Panc1 (cell line): ENCODE measurements around the gene PLCB1.

Experiments used
- CTCF ChIP-seq: fragments of 450-650 bp; IDR thresholded peaks from 2 replicates; pipeline ENCODE4 v1.5.1; 2017; ENCODE audit warnings: mild to moderate bottlenecking
- POLR2AphosphoS5 ChIP-seq: IDR thresholded peaks from 2 replicates; pipeline ENCODE4 v1.6.1; 2012; ENCODE audit warnings: mild to moderate bottlenecking, low read depth, low read length, moderate library complexity
- REST ChIP-seq, 2 experiments: IDR thresholded peaks; 2 replicates each; pipeline ENCODE4 v1.6.1; 2011 to 2012; ENCODE audit warnings: low read depth in 2 of 2, control low read depth in 1 of 2, low read length in 1 of 2, mild to moderate bottlenecking in 1 of 2, moderate library complexity in 1 of 2; ENCODE audit not compliant: insufficient read depth in 1 of 2

- TF ChIP-seq CTCF (no peak), POLR2AphosphoS5 (no peak), REST (IDR thresholded peaks at IDR 0.05; ENCODE audit: insufficient read depth in 1 of 2, low read depth in 2 of 2, low read length in 1 of 2) (no peak)
These were observed 546.2 kb downstream of the PLCB1 start for GRCh38 chr20:8678098-8678776.
